SU-DHL-6 (cell line): ENCODE data around the gene CDC37.

Experiments
- EZH2phosphoT487 ChIP-seq: fragments of 200-600 bp; sonication (generic), shearing (Covaris generic); conservative IDR thresholded peaks from 2 replicates; pipeline ENCODE4 v1.6.1; 2018; ENCODE audit warnings: mild to moderate bottlenecking, antibody characterized with exemption, low read length, moderate library complexity, mixed read lengths
- TF ChIP-seq, protein P1 (sequence below): fragments of 200-600 bp; sonication (generic); IDR thresholded peaks from one replicate; pipeline ENCODE4 v1.5.1; 2017; ENCODE audit warnings: antibody characterized with exemption, mild to moderate bottlenecking, low read length, moderate library complexity; ENCODE audit not compliant: insufficient read depth, poor library complexity, severe bottlenecking

GRCh38 chr19:10431943-10432735, 28.8 kb upstream of the CDC37 start:
- TF ChIP-seq, protein P1, sequence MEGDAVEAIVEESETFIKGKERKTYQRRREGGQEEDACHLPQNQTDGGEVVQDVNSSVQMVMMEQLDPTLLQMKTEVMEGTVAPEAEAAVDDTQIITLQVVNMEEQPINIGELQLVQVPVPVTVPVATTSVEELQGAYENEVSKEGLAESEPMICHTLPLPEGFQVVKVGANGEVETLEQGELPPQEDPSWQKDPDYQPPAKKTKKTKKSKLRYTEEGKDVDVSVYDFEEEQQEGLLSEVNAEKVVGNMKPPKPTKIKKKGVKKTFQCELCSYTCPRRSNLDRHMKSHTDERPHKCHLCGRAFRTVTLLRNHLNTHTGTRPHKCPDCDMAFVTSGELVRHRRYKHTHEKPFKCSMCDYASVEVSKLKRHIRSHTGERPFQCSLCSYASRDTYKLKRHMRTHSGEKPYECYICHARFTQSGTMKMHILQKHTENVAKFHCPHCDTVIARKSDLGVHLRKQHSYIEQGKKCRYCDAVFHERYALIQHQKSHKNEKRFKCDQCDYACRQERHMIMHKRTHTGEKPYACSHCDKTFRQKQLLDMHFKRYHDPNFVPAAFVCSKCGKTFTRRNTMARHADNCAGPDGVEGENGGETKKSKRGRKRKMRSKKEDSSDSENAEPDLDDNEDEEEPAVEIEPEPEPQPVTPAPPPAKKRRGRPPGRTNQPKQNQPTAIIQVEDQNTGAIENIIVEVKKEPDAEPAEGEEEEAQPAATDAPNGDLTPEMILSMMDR: no peak
- TF ChIP-seq EZH2phosphoT487: no peak
